Thyroid gland (tissue), 4 donors: ENCODE results near the gene GPR173.

Experiments
- POLR2A ChIP-seq, 2 donors: fragments of 450-650 bp; IDR thresholded peaks; one replicate each; pipeline ENCODE4 v1.6.1; 2017; ENCODE audit warnings: antibody characterized with exemption in 2 of 2, mild to moderate bottlenecking in 2 of 2, moderate library complexity in 1 of 2
- TF ChIP-seq, protein P1 (sequence below), 6 experiments: fragments of 200-600 bp in 3 of 6; fragments of 450-650 bp in 3 of 6; sonication (generic) in 3 of 6; IDR thresholded peaks; one replicate each; pipeline ENCODE4 v1.5.1; 2016 to 2019; ENCODE audit warnings: antibody characterized with exemption in 6 of 6, mild to moderate bottlenecking in 2 of 6, inconsistent platforms in 1 of 6, moderate library complexity in 1 of 6

GRCh38 chrX:53122013-53122412, 73.4 kb downstream of the GPR173 start:
- TF ChIP-seq, protein P1, sequence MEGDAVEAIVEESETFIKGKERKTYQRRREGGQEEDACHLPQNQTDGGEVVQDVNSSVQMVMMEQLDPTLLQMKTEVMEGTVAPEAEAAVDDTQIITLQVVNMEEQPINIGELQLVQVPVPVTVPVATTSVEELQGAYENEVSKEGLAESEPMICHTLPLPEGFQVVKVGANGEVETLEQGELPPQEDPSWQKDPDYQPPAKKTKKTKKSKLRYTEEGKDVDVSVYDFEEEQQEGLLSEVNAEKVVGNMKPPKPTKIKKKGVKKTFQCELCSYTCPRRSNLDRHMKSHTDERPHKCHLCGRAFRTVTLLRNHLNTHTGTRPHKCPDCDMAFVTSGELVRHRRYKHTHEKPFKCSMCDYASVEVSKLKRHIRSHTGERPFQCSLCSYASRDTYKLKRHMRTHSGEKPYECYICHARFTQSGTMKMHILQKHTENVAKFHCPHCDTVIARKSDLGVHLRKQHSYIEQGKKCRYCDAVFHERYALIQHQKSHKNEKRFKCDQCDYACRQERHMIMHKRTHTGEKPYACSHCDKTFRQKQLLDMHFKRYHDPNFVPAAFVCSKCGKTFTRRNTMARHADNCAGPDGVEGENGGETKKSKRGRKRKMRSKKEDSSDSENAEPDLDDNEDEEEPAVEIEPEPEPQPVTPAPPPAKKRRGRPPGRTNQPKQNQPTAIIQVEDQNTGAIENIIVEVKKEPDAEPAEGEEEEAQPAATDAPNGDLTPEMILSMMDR (IDR thresholded peaks at IDR 0.05) = no peak
- TF ChIP-seq POLR2A (IDR thresholded peaks at IDR 0.05) = no peak
